Activated naive CD8-positive, alpha-beta T cell treated with anti-CD3 and anti-CD28 coated beads for 36 hours (primary cell): ENCODE results near the gene SLC26A1. TPM values are rescaled to one million over a fixed set of nuclear protein-coding genes. Genes with fewer than 3 reads are reported as not detected.
"Not testable (repeated sequence)": the region's sequence is repeated elsewhere in the genome, so short reads cannot be mapped to it uniquely, and the experiment has no call there.

Experiments
- DNase-seq: peaks from one replicate; pipeline ENCODE4 v3.0.0; 2021
- H3K27ac Mint-ChIP-seq: one replicate; pipeline ENCODE4 v1.8.0; 2022; ENCODE audit warnings: mild to moderate bottlenecking, moderate library complexity, mixed read lengths
- H3K27me3 Mint-ChIP-seq: one replicate; pipeline ENCODE4 v1.8.0; 2022; ENCODE audit warnings: mild to moderate bottlenecking, mixed read lengths
- H3K36me3 Mint-ChIP-seq: one replicate; pipeline ENCODE4 v1.8.0; 2021; ENCODE audit warnings: mild to moderate bottlenecking, mixed read lengths
- H3K4me1 Mint-ChIP-seq: one replicate; pipeline ENCODE4 v1.8.0; 2021; ENCODE audit warnings: mixed read lengths
- H3K4me3 Mint-ChIP-seq: one replicate; pipeline ENCODE4 v1.8.0; 2022; ENCODE audit warnings: mild to moderate bottlenecking, moderate library complexity, mixed read lengths
- H3K9me3 Mint-ChIP-seq: one replicate; pipeline ENCODE4 v1.8.0; 2022; ENCODE audit warnings: mixed read lengths
- total RNA-seq, 2 experiments: library from RNA; stranded (reverse); gene quantifications; one replicate each; pipeline ENCODE4 v1.2.3, GENCODE V29; 2021

SLC26A1 gene
- total RNA-seq, 2 experiments from 2014 or later = 0.20 to 0.21 TPM

DNA sequence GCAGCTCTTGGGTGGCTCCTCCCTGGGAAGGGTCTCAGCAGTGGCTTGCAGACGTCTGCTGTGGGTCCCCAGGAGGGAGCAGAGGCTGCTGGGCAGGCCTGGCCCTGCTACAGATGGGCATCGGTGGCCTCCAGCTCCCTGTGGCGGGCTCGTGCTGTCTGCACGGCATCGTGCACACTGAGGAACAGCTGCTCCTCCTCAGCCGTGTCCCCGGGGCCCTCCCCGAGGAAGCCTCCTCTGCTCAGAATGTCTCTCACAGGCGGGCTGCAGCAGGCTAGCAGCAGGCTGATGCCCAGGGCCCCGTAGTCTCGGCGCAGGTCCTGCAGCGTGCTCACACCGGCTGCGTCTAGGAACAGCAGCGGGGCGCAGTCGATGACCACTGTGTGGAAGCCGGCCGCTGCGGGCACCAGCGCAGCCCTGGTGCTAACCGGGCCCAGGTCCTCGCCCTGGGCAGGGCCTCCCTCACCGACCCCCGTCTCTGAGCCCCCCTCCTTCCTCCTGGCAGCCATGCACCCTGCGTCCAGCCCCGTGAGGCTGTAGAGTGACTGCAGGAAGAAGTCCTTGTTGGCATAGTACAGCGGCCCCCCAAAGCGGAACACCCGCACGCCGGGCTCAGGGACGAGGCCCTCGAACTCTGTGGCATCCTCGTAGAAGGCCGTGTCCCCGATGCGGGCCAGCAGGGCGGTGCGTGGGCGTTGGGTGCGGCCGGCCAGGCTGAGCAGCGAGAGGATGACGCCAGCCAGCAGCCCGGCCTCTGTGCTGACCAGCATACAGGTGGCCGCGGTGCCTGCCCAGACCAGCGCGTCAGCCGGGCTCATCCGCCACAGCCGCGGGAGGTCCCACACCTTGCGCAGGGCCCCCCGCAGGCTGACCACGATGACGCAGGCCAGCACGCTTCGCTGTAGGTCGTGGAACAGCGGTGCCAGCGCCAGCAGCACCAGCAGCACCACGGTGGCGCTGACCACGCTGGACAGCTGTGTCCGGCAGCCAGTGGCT, 4.2 kb downstream of the SLC26A1 start:
- Mint-ChIP-seq H3K4me3 (no peak overlapping the region), H3K27me3 (no peaks in the 10 kb centered on the region), H3K9me3 (no peaks in the 10 kb centered on the region), H3K27ac (no peak overlapping the region), H3K36me3 (no peaks in the 10 kb centered on the region), H3K4me1 (peaks cover 13% of the 10 kb centered on the region)
- no peak for DNase-seq

- Mint-ChIP-seq H3K9me3 (no peaks in the 10 kb centered on the region), H3K27ac (no peak overlapping the region), H3K4me1 (peaks cover 13% of the 10 kb centered on the region), H3K36me3 (no peaks in the 10 kb centered on the region), H3K4me3 (peak overlapping the region; percentile 76), H3K27me3 (no peaks in the 10 kb centered on the region)
- no peak for DNase-seq
These were observed 5.3 kb downstream of the SLC26A1 start for GRCh38 chr4:987624-988513.

GRCh38 chr4:986879-987623, 6.2 kb downstream of the SLC26A1 start, which contains the start of gene IDUA:
Gene IDUA, plus strand, starts transcription at chr4:987044. Its CDS starts 41 bp downstream, at chr4:987085.
- Mint-ChIP-seq H3K4me1 (peaks cover 13% of the 10 kb centered on the region), H3K4me3 (peak within 1 kb of the TSS; percentile 90), H3K9me3 (no peaks in the 10 kb centered on the region), H3K36me3 (no peaks in the 10 kb centered on the region), H3K27ac (peak within 1 kb of the TSS; percentile 85), H3K27me3 (no peaks in the 10 kb centered on the region)
- peak; percentile 90 for DNase-seq

DNA sequence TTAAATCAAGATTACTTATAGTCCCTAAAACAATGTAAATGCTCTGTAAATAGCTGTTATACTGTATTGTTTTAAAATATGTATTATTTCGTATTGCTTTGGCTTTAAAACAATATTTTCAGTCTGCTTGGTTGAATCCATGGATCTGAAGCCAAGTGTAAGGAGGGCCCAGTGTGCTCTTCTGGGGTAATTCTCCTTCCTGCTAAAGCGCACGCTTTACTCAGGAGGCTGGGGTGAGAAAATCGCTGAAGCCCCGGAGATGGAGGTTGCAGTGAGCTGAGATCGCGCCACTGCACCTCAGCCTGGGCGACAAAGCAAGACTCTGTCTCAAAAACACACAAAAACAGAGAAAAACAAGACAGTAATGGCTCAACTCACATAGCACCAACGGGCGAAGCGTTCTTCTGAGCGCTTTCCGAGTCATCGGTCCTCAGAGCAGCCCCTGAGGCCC, 6.8 kb downstream of the SLC26A1 start:
- Mint-ChIP-seq H3K9me3 (no peaks in the 10 kb centered on the region), H3K4me3 (peak overlapping the region; percentile 90), H3K27me3 (no peaks in the 10 kb centered on the region), H3K27ac (peak overlapping the region; percentile 85), H3K36me3 (no peaks in the 10 kb centered on the region), H3K4me1 (peaks cover 13% of the 10 kb centered on the region)
- DNase-seq = no peak

GRCh38 chr4:985123-985830, 7.9 kb downstream of the SLC26A1 start:
- Mint-ChIP-seq H3K36me3 (no peaks in the 10 kb centered on the region), H3K9me3 (no peaks in the 10 kb centered on the region), H3K4me1 (peaks cover 13% of the 10 kb centered on the region), H3K27me3 (no peaks in the 10 kb centered on the region), H3K4me3 (peak overlapping the region; percentile 59), H3K27ac (peak overlapping the region; percentile 12)
- DNase-seq = peak; percentile 85

- DNase-seq = no peak
- Mint-ChIP-seq H3K4me3 (peak overlapping the region; percentile 59), H3K4me1 (peaks cover 13% of the 10 kb centered on the region), H3K27ac (peak overlapping the region; percentile 12), H3K9me3 (no peaks in the 10 kb centered on the region), H3K36me3 (no peaks in the 10 kb centered on the region), H3K27me3 (no peaks in the 10 kb centered on the region)
These were observed 8.7 kb downstream of the SLC26A1 start for GRCh38 chr4:984336-985054.

GRCh38 chr4:982814-983213, 10.4 kb downstream of the SLC26A1 start:
- Mint-ChIP-seq H3K36me3 (no peaks in the 10 kb centered on the region), H3K4me1 (peaks cover 13% of the 10 kb centered on the region), H3K27me3 (no peaks in the 10 kb centered on the region), H3K9me3 (no peaks in the 10 kb centered on the region), H3K27ac (no peak overlapping the region), H3K4me3 (no peak overlapping the region)
- no peak for DNase-seq

GRCh38 chr4:982291-982690, 10.9 kb downstream of the SLC26A1 start:
- Mint-ChIP-seq H3K4me1 (peaks cover 13% of the 10 kb centered on the region), H3K27ac (no peak overlapping the region), H3K36me3 (no peaks in the 10 kb centered on the region), H3K27me3 (no peaks in the 10 kb centered on the region), H3K4me3 (no peak overlapping the region), H3K9me3 (no peaks in the 10 kb centered on the region)
- DNase-seq = no peak

- Mint-ChIP-seq H3K36me3 (no peaks in the 10 kb centered on the region), H3K4me1 (peaks cover 2% of the 10 kb centered on the region), H3K4me3 (no peak overlapping the region), H3K9me3 (peaks cover 1% of the 10 kb centered on the region), H3K27ac (no peak overlapping the region), H3K27me3 (no peaks in the 10 kb centered on the region)
- DNase-seq = no peak
These were observed 14.1 kb downstream of the SLC26A1 start for GRCh38 chr4:978957-979701.

- not testable (repeated sequence) for H3K4me1 Mint-ChIP-seq, H3K9me3 Mint-ChIP-seq, H3K27ac Mint-ChIP-seq, H3K36me3 Mint-ChIP-seq, H3K4me3 Mint-ChIP-seq, DNase-seq, H3K27me3 Mint-ChIP-seq
These were observed 17.2 kb downstream of the SLC26A1 start for GRCh38 chr4:976016-976415.

GRCh38 chr4:974668-975067, 18.5 kb downstream of the SLC26A1 start:
- peaks cover 1% of the 10 kb centered on the region for H3K9me3 Mint-ChIP-seq
- peaks cover 13% of the 10 kb centered on the region for H3K4me1 Mint-ChIP-seq
- no peaks in the 10 kb centered on the region for H3K36me3 Mint-ChIP-seq
- no peak overlapping the region for H3K27ac Mint-ChIP-seq
- no peaks in the 10 kb centered on the region for H3K27me3 Mint-ChIP-seq
- no peak for DNase-seq
- H3K4me3 Mint-ChIP-seq = no peak overlapping the region

DNA sequence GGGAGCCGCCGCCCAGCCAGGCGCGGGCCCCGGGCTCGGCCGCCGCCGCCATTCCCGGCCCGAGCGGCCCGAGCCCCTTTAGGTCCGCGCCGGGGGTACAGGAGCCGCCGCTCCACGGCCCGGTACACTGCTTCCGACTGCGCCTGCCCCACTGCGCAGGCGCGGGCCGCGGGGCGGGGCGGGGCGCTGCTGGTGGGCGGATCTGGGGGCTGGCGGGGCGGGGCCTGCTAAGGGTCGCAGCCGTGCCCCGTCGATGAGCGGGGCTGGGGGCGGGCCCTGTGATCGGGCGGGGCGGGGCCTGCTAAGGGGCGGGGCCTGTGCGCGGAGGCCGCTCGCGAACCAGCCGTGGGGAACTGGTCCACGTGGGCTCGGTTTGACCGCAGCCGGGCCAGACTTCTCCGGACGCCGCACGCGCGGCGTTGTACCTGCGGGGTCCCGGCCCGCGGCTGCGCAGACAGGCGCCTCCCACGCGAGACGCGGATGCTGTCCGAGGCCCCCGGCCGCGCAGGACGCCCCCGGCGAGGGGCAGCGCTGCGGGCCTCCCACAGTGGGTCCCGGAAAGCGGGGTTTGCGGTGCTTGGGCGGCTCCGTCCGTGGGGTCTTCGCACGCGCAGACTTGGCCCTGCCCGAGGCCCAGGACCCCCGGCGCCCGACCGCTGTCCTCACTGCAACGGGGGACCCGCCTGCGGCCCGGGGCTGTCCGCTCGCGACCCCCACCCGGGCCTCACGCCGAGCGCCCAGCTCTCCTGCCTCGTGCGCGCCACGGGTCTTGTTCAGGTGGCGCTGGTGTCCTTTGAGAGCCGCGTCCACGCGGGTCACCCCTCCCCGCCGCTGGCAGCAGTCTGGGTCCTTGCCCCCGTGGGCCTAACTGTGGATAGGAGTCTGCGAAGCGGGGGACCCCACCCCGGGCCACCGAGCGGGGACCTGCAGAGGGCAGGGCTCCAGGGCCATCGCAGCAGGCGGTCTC, 19.5 kb downstream of the SLC26A1 start, which contains the start of gene DGKQ:
TSS of gene DGKQ (minus strand) at position 139 of the 967 bp plus-strand sequence. CDS start at position 52, 87 bp downstream.
- Mint-ChIP-seq H3K4me3 (peak within 1 kb of the TSS; percentile 69), H3K9me3 (peaks cover 1% of the 10 kb centered on the region), H3K27me3 (no peaks in the 10 kb centered on the region), H3K27ac (no peak within 1 kb of the TSS), H3K4me1 (peaks cover 13% of the 10 kb centered on the region), H3K36me3 (no peaks in the 10 kb centered on the region)
- DNase-seq = peak; percentile 86
